Heart right ventricle (tissue), 16 donors: ENCODE results near the gene BET1. TPM values are rescaled to one million over a fixed set of nuclear protein-coding genes. Genes with fewer than 3 reads are reported as not detected.

ENCODE experiments used
- ATAC-seq, 8 donors: fragments of 200-7000 bp; cut with Tn5 transposase; one replicate each; pipeline ENCODE4 v1.9.1; 2020; ENCODE audit warnings: mild to moderate bottlenecking in 8 of 8, moderate library complexity in 8 of 8, moderate number of reproducible peaks in 1 of 8
- DNase-seq, 2 donors: peaks; one replicate each; pipeline ENCODE4 v3.0.0-alpha.2; 2020
- H3K27ac ChIP-seq, 10 donors: fragments of 200-600 bp; sonication (generic) in 2 of 10; one replicate each; pipeline versions ENCODE4 v1.5.0 to v1.8.0; 2020 to 2022; ENCODE audit warnings: mild to moderate bottlenecking in 3 of 10
- H3K27me3 ChIP-seq, 7 donors: fragments of 200-600 bp; one replicate each; pipeline ENCODE4 v1.8.0; 2021 to 2022; ENCODE audit warnings: mild to moderate bottlenecking in 2 of 7
- H3K36me3 ChIP-seq, 9 donors: fragments of 200-600 bp; sonication (generic) in 1 of 9; one replicate each; pipeline versions ENCODE4 v1.5.0 to v1.8.0; 2020 to 2022; ENCODE audit warnings: mild to moderate bottlenecking in 2 of 9
- H3K4me1 ChIP-seq, 9 donors: fragments of 200-600 bp; sonication (generic) in 1 of 9; one replicate each; pipeline versions ENCODE4 v1.5.0 to v1.8.0; 2020 to 2022; ENCODE audit warnings: mild to moderate bottlenecking in 4 of 9
- H3K4me3 ChIP-seq, 10 donors: fragments of 200-600 bp; sonication (generic) in 2 of 10; one replicate each; pipeline versions ENCODE4 v1.5.0 to v1.8.0; 2020 to 2022; ENCODE audit warnings: mild to moderate bottlenecking in 7 of 10, moderate library complexity in 2 of 10
- H3K9me3 ChIP-seq, 11 donors: fragments of 200-600 bp in 10 of 11; sonication (generic) in 2 of 11; one replicate each; pipeline versions ENCODE4 v1.5.0 to v1.8.0; 2013 to 2022; ENCODE audit warnings: mild to moderate bottlenecking in 2 of 11, control low read depth in 1 of 11, moderate library complexity in 1 of 11
- WGBS, 2 donors: extraction: QIAGEN DNeasy Blood & Tissue Kit; methylation state at CpG; one replicate each; pipeline ENCODE4 v1.1.7; 2013; ENCODE audit warnings: inconsistent platforms in 1 of 2; 5-methylcytosine and 5-hydroxymethylcytosine counted together
- intact Hi-C, 10 donors: fragments of 100-400 bp; cut with DNase I; formaldehyde crosslinking; loops; one replicate each; pipeline versions ENCODE4 v1.11.1 to v1.14.2; 2022
- polyA plus RNA-seq, 2 donors: library from polyadenylated mRNA; stranded (reverse); fragments of 200-250 nt; gene quantifications; one replicate each; pipeline ENCODE4 v1.2.3, GENCODE V29; 2013
- total RNA-seq, 10 donors: library from RNA; stranded (reverse); fragmentation: NEBNext Ultra II Directional in 3 of 10; extraction: Animal tissue kit (Norgen Biotek cat#: 25700) in 3 of 10; gene quantifications; one replicate each; pipeline versions ENCODE4 v1.2.1 to v1.2.4, GENCODE V29; 2021 to 2023
- TF ChIP-seq, protein P1 (sequence below), 9 donors: fragments of 200-600 bp; sonication (generic) in 2 of 9; IDR thresholded peaks; one replicate each; pipeline versions ENCODE4 v1.5.0 to v1.8.0; 2021 to 2022; ENCODE audit warnings: antibody characterized with exemption in 9 of 9, mild to moderate bottlenecking in 5 of 9, moderate library complexity in 1 of 9
- donor health status: Arrhythmogenic right ventricular cardiomyopathy.
- donor health status: ischemic (EF 13 %, LVEDD 7.1; RV severe dilation, severe dysfunction).
- donor health status: healthy with polysubstance abuse.
- donor health status: DM: no; HTN: yes; CAD: no.
- donor health status: DM: no; HTN: no; CAD: no.
- donor health status: ischemic (EF 25% LVEDD 6.9; RV normal size, moderate dysfunction).
- donor health status: ischemic (EF 25% LVEDD 5.7; RV mildly dilated, moderate dysfunction).
- donor health status: healthy.
- donor health status: DM: yes; HTN: yes; CAD: no.
- donor health status: Ischemic cardiomyopathy.
- donor health status: ischemic (EF 35%, LVEDD 5.7; RV mildly dilated, moderate dysfunction).
- donor health status: nonischemic (EF 11% LVEDD 7.7; RV severe dilation, severe dysfunction).
- donor health status: DM: yes; HTN: yes; CAD: no.
- donor health status: PGD.
- donor health status: ischemic (EF 29% LVEDD 5.4; RV normal size, mild dysfunction).
- donor health status: nonischemic (EF 23%, LVEDD 6.1; RV moderate dilation, normal function).

Gene BET1
- total and polyA plus RNA-seq, 12 donors: 6.9 to 20.2 (median 11.7) TPM

DNA sequence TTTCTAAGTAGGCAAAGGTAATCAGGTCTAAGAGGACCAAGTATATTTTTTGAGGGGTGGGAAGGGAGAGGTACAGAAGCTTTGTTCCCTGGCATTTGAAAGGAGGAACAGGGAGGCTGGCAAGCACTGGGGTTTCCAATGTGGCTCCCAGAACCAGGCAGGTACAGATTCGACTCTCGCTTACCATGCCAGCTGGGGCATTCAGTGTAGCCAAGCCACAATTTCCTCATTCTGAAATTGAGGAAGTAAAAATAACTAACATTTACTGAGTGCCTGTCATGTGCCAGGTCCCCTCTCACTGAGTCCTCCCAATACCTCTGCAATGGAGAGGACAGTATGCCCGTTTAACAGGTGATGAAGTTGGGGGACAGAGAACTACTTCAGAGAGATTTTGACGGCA, 45.9 kb upstream of the BET1 start:
- peaks cover 0 to 2% (median 0%) of the 10 kb centered on the region in 11 donors for H3K9me3 ChIP-seq
- H3K4me3 ChIP-seq: no peak overlapping the region
- no peaks in the 10 kb centered on the region for H3K27me3 ChIP-seq
- H3K27ac ChIP-seq: no peak overlapping the region
- intact Hi-C loops: no loop called here
- TF ChIP-seq, protein P1, sequence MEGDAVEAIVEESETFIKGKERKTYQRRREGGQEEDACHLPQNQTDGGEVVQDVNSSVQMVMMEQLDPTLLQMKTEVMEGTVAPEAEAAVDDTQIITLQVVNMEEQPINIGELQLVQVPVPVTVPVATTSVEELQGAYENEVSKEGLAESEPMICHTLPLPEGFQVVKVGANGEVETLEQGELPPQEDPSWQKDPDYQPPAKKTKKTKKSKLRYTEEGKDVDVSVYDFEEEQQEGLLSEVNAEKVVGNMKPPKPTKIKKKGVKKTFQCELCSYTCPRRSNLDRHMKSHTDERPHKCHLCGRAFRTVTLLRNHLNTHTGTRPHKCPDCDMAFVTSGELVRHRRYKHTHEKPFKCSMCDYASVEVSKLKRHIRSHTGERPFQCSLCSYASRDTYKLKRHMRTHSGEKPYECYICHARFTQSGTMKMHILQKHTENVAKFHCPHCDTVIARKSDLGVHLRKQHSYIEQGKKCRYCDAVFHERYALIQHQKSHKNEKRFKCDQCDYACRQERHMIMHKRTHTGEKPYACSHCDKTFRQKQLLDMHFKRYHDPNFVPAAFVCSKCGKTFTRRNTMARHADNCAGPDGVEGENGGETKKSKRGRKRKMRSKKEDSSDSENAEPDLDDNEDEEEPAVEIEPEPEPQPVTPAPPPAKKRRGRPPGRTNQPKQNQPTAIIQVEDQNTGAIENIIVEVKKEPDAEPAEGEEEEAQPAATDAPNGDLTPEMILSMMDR (IDR thresholded peaks at IDR 0.05): no peak
- DNase-seq (no peak), ATAC-seq (peak in 1 of 8 donors; percentile 61)
- peaks cover 0 to 12% (median 0%) of the 10 kb centered on the region in 9 donors for H3K4me1 ChIP-seq
- H3K36me3 ChIP-seq: no peaks in the 10 kb centered on the region
- whole genome bisulfite sequencing, 2 donors: 82 to 90% methylated on average over 4 of the region's 4 CpGs

DNA sequence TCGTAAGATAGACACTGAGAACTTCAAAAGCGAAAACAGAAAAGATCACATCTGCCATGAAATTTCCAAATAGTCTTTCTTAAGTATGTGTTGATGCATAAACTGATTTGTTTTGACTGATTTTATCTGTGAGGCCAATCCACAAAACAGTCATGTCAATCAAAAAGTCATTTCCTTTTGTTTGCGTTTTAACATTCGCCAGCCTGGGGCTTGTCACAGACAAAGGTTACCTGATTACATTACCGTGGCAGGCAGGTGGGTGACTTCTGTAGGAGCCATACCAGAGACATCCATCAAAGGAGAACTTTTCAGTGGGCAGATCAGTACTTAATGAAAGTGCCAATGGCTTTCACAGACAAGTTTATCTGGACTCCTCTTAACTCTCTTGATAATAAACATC, 45.5 kb upstream of the BET1 start:
- no peak overlapping the region for H3K4me3 ChIP-seq
- H3K27me3 ChIP-seq: no peaks in the 10 kb centered on the region
- no peak for ATAC-seq
- H3K27ac ChIP-seq: no peak overlapping the region
- no peak for DNase-seq
- no peaks in the 10 kb centered on the region for H3K36me3 ChIP-seq
- peaks cover 0 to 12% (median 0%) of the 10 kb centered on the region in 9 donors for H3K4me1 ChIP-seq
- TF ChIP-seq, protein P1 (IDR thresholded peaks at IDR 0.05): no peak
- peaks cover 0 to 2% (median 0%) of the 10 kb centered on the region in 11 donors for H3K9me3 ChIP-seq
- WGBS, 2 donors: 70 to 71% methylated on average over 5 of the region's 5 CpGs
- intact Hi-C loops: no loop called here

DNA sequence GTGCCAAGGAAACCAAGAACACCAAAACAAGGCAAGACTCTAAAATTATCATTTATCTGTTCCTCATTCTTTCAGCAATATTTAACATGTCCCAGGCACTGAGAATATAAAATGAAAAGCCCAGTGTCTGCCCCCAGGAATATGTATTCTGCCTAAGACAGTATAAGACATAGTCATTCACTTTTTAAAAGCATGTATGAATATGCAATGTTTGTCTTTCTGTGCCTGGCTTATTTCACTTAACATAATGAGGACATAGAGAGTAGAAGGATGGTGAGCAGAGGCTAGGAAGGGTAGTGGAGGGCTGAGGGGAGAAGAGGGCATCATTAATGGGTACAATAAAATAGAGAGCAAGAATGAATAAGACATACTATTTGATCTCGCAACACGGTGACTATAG, 44.6 kb upstream of the BET1 start:
- intact Hi-C loops: no loop called here
- Histone ChIP-seq H3K9me3 (peaks cover 0 to 2% (median 0%) of the 10 kb centered on the region in 11 donors), H3K27me3 (no peaks in the 10 kb centered on the region), H3K4me3 (no peak overlapping the region), H3K36me3 (no peaks in the 10 kb centered on the region), H3K4me1 (peaks cover 0 to 12% (median 0%) of the 10 kb centered on the region in 9 donors), H3K27ac (no peak overlapping the region)
- TF ChIP-seq, protein P1 (IDR thresholded peaks at IDR 0.05): no peak
- DNase-seq: no peak
- ATAC-seq: no peak
- WGBS, 2 donors: 87 to 94% methylated on average over 2 of the region's 2 CpGs

DNA sequence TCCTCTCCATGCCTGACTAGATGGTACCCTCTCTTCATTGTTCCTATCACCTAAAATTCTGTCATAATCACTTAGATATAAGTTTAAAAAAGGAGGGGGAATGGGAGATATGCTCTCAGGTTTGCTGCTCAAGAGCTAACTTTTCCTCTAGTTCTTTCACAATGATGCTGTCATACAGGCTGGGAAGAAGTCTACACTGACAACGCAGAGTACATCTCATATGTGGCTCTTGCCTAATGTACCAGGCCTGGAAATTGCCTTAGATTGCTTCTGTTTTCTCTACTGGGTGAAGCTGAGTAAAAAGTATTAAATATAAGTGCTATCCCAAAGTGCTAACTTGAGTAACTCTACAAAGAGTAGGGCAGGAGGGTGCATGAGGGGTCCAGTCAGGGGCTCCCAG, 43.8 kb upstream of the BET1 start:
- intact Hi-C loops: no loop called here
- peaks cover 0 to 2% (median 0%) of the 10 kb centered on the region in 11 donors for H3K9me3 ChIP-seq
- TF ChIP-seq, protein P1 (IDR thresholded peaks at IDR 0.05): no peak
- H3K4me3 ChIP-seq: no peak overlapping the region
- ATAC-seq (no peak), DNase-seq (no peak)
- no peak overlapping the region for H3K27ac ChIP-seq
- WGBS, 2 donors: 88 to 96% methylated on average over 1 of the region's 1 CpG
- no peaks in the 10 kb centered on the region for H3K36me3 ChIP-seq
- no peaks in the 10 kb centered on the region for H3K27me3 ChIP-seq
- H3K4me1 ChIP-seq: peaks cover 0 to 7% (median 0%) of the 10 kb centered on the region in 9 donors
